Measurements from ENCODE around the gene CPED1.
"Not testable (repeated sequence)": the region's sequence is repeated elsewhere in the genome, so short reads cannot be mapped to it uniquely, and the experiment has no call there.

The CPED1 gene

DNA sequence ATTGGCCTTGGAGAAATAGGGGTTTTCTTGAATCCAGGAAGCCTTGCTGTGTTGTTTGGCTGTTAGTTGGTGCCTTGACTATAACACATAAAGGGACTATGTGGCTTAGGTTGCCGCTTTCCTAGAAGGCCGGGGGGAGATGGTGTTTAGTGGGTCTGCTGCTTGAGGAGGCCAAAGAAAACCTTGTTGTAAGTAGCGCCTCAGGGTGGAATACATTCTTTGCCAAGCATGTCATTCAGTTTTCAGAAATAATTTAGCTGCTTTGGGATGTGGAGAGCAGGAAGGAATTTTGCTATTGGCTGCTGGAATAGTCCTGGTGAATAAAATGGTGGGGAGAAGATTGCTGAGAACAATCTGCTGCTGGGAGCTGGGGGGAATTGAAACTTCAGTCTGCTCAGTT, 207.4 kb downstream of the CPED1 start:
- no peak for DNase-seq

DNA sequence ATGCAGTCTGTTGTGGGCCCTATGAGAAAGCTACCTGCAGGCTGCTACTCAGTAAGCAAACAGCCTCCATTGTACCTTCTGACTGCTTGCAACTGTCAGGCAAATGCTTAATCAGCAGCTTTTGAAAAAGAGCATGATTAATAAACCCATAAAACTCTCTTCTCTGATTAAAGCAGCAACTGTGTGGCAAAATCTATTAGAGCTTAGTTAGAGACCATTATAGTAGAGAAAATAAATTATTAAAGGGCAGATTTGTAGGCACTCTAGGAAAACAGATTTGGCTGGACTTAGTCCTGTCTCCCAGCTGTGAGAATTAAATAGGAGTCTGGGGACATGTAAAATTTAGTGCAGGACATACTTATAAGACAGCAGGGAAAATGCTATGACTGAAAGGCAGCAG, 207.8 kb downstream of the CPED1 start:
- DNase-seq: no peak

DNA sequence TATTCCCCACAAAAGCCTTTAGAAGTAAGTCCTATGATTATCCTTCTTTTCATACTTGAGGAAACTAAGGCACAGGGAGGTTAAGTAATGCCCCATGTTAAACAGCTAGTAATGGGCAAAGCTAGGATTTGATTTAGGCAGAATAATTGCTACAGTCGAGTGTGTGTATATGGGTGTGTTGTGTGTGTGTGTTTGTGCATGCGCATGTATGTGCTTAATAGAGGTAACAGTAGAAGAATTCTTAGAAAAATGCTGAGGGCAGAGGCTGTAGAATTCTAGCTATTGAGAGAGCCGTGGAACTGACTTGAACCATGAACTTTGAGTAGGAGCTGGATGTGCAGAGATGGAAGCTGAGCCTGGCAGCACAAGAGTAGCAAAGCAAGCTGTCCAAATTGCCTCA, 208.9 kb downstream of the CPED1 start:
- no peak for DNase-seq

DNA sequence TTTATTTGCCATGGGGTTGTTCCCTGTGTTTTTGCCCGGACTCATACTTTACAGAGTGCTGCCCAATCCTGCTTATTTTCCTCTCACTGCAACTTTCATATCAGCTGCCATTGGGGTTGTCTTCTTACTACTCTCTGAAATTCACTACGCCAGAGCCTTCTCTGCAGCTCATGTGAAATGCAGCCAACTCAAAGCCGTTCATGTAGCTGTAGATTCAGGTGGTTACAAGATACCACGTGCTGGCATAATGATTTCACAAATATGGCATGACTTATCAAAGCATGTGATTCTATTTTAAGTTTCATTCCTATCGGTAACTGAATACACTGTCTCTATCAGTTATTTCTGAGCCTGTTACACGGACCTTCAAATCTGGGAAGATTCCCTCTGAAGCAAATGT, 210.0 kb downstream of the CPED1 start:
- DNase-seq: no peak

DNA sequence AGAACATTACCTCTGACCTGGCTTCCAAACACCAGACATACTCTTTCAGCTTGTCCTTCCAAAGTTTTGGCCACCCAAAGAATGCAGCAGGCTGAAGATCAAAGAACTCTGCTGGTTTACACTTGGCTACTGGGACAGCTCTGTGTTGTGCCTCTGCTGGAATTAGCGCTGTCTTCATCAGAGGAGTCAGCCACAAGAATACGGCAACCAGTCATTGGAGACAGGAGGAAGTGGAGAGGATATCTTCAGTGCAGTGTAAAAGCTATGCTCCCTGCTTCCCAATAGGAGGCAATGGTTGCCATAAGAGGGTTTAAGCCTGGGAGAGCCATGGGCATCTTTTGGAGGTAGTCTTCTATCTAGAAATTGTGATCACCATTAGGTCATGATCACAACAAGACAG, 213.6 kb downstream of the CPED1 start:
- no peak for DNase-seq

DNA sequence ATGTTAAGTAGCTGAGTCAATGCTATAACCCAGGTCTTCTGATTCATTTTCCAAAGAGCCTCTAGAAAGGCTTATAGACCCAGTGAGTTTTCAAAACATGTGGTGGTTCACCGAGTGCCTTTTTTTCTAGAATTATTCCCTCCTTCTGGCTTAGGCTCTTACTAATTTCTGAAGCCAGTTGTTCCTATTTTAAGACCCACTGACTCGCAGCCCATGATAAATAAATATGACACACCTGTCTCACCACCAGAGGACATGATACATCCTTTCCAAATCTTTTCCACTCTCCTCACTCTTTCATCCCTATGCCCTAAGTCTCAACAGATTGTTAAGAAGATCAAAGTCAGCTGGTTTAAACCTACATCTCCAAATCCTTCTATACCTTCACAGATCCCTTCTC, 214.3 kb downstream of the CPED1 start:
- DNase-seq: no peak

DNA sequence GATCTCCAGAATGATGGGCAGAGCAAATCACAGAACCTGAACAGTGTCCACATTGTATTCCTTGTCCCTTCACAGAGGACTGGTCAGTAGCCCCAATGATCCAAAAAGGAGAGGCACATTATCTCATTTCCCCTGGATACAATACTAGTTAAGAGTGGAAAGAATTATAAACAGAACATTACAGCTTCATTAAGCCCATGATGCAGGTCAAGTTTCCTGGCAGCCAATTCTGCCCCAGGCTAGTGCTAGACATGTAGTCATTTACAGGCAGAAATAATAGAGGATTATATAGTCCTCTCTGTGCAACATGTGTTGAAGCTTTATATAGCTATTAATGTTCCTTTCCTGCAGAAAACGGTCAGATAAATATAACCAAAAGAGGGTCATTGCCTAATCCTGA, 216.0 kb downstream of the CPED1 start:
- DNase-seq: no peak

DNA sequence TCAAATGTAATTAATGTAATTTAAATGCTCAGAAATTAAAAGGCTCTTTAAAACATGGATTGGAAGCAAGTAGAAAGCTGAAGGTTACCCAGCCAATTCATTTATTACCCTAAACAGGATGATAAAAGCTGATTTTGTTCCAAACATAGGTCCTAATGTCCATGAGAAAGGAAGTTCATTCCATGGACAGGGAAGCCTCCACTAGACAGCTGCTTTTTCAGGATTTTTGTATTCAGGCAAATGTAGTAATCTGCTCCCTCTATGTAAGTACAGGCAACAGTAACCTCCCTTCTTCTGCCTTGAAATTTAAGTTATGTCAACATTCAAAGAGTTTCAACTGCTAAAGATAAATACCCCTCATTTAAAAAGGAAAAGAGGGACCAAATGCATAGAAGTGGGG, 217.3 kb downstream of the CPED1 start:
- no peak for DNase-seq

DNA sequence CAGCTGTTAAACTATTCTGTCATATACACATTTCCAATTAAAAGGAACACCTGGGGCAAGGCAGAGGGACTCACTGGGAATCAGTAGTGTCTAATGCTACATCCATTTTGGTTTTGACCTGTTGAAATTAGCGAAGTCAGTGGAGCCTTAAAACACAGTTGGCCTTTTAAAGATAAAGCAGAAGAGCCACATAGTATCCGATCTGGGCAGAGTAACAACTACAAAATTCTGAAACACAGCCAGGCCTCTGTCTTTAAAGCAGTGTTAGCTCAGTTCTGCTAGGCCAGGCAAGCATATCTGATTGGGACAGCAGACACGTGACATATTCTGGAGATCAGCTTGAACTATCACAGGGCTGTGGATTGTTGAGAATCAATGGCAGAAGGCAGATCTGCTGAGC, 222.7 kb downstream of the CPED1 start:
- no peak for DNase-seq

DNA sequence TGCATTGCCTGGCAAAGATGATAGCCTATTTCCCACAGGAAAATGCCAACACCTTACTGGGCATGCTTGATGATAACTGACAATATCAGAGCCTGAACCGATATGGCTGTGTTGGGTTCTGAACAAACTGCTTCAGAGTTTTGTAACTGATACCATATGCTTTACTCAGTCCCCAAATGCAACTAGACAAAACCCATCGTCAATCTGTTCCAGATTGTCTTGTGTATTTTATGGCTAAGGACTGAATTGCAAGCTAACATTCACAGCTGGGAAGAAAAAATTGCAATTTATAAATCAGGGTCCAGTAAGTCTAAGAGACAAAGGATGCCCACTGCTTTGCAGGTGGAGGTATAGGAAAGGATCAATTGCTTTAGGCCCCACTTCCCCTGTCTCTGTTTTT, 223.5 kb downstream of the CPED1 start:
- no peak for DNase-seq

DNA sequence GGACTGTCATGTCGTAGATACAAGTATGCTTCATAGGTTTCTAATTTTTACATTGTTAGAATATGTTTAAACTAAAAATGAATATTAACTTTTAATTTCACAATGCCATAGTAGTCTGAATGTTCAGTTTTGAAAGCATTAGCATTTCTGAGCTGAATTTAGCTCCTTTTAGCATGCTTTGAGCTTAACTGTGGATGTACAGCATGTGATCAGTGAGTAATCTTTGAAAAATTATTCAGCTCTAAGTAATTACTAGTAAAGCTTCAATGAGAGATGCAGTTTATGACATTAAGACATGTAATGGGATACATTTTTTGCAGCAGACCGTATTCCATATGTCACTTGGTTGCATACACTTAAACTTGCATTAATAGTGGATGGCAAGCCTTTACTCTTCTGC, 226.1 kb downstream of the CPED1 start:
- DNase-seq: no peak

DNA sequence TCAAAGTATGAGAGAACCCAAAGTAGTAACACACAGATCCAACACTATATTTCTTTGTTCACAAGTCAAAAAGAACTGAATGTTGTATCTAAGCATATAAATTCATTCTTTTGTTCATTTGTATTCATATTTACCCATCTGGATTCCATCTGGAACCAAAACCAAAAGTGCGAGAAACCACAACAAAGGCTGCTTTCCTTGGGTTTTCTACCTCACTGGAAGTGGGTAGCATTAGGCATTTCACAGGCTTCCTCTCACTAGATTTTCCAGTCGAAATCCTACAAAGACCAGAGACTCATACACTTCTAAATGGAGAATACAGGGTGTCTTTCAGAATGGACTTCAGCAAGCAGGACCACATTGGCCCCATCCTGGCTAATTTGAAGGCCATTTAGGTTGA, 230.5 kb downstream of the CPED1 start:
- DNase-seq: no peak

DNA sequence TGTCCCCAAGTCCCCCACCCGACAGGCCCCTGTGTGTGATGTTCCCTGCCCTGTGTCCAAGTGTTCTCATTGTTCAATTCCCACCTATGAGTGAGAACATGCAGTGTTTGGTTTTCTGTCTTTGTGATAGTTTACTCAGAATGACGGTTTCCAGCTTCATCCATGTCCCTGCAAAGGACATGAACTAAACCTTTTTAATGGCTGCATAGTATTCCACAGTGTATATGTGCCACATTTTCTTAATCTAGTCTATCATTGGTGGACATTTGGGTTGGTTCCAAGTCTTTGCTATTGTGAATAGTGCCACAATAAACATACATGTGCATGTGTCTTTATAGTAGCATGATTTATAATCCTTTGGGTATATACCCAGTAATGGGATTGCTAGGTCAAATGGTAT, 232.6 kb downstream of the CPED1 start:
- not testable (repeated sequence) for DNase-seq

DNA sequence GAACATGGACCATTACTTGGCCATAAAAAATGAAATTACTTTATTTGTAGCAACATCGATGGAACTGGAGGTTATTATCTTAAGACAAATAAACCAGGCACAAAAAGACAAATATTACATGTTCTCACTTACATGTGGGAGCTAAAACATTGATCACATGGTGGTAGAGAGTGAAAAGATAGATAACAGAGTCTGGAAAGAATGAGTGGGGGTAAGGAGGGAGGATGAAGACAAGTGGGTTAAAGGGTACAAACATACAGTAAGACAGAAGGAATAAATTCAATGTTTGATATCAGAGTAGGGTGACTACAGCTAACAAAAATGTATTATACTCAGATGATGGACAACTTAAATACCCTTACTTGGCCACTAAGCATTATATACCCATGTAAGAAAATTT, 240.3 kb downstream of the CPED1 start:
- no peak for DNase-seq

DNA sequence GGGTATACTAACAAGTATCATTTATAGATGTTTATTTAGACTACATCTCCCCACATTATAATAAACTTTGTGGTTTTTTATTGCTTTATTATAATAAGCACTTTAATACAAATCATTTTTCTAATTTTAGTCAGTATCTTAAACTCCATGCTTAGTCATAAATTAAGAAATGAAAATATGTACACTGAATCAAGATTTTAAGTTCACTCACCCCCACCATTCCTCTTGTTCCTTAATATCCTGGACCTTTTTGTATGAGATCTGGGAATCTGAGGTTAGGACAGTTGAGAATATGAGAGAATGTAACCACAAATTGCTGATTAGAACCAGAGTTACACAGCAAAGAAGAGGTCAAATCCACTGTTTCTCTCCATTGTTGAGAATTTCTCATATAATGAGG, 246.7 kb downstream of the CPED1 start:
- DNase-seq: no peak

DNA sequence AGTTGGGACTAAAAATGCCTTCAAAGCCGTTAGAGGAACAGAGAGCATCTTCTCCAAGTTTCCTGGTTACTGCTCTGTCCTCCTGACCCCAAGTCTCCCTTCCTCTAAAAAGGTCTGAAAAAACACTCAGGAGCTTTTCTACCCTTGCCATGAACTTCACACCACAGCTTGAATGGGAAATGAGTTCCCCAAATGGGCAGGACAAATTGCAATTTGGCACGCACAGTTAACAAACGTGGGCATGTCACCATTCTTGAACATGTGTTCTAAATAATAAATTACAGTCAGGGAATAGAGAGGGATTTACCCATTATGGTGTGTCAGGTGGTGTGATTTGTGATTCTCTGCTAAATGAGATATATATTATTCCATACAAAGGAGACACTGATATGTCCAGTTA, 249.1 kb downstream of the CPED1 start:
- no peak for DNase-seq

DNA sequence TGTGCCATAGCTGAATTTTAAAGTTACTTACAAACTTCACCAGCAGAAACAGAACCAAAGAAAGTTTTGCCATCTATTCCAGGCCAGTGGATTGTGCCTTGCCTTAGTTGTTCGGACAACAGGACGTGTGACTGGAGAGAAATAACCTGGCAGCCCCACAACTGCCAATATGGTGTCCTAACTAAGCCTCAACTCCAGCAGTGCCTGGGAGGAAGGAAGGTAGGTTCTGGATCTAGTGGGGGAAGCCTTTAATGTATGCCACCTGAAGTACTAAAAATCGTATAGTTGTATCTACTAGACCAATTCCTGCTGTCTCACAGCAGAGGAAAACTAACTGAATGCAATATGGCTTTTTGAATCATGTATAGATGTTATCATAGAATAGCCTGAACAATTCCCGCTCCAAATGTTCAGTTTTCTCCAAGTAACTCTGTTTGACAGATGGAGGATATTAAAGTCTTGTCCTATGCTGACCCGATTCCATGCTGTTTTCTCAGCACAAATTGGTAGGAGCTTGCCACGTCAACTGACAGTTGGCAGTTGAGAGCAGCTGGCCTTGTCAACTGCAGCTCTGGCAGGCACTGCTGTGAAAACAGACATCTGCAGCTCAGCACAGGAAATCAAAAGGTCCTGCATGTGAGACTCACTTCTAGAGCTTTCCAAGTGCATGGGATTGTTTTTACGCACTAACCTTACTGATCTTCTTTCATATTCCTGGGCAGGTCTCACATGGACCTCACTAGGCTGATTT, 255.8 kb downstream of the CPED1 start:
- DNase-seq: no peak

DNA sequence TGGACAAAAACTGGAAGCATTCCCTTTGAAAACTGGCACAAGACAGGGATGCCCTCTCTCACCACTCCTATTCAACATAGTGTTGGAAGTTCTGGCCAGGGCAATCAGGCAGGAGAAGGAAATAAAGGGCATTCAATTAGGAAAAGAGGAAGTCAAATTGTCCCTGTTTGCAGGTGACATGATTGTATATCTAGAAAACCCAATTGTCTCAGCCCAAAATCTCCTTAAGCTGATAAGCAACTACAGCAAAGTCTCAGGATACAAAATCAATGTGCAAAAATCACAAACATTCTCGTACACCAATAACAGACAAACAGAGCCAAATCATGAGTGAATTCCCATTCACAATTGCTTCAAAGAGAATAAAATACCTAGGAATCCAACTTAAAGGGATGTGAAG, 262.9 kb downstream of the CPED1 start:
- not testable (repeated sequence) for DNase-seq

DNA sequence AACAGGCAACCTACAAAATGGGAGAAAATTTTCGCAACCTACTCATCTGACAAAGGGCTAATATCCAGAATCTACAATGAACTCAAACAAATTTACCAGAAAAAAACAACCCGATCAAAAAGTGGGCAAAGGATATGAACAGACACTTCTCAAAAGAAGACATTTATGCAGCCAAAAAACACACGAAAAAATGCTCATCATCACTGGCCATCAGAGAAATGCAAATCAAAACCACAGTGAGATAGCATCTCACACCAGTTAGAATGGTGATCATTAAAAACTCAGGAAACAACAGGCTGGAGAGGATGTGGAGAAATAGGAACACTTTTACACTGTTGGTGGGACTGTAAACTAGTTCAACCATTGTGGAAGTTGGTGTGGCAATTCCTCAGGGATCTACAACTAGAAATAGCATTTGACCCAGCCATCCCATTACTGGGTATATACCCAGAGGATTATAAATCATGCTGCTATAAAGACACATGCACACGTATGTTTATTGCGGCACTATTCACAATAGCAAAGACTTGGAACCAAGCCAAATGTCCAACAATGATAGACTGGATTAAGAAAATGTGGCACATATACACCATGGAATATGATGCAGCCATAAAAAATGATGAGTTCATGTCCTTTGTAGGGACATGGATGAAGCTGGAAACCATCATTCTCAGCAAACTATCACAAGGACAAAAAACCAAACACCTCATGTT, 264.2 kb downstream of the CPED1 start:
- DNase-seq: not testable (repeated sequence)

DNA sequence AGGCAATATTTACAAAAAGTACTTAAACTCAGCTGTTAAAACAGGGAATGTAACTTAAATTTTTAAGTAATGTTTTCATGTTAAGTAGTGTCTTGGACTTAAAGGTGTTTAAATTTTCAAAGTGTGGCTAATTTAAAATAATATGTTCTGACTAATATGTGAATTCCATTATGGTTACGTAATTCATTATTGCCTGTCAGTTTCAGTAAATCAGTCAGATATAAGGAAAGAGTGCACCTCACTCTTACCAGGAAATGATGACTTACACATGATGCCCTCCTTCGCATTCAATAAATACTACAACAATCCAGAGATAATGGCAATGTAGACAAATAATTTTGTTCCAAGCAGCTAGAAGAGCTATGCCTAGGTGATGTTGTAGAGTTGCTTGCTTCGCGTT, 271.3 kb downstream of the CPED1 start:
- DNase-seq: no peak

DNA sequence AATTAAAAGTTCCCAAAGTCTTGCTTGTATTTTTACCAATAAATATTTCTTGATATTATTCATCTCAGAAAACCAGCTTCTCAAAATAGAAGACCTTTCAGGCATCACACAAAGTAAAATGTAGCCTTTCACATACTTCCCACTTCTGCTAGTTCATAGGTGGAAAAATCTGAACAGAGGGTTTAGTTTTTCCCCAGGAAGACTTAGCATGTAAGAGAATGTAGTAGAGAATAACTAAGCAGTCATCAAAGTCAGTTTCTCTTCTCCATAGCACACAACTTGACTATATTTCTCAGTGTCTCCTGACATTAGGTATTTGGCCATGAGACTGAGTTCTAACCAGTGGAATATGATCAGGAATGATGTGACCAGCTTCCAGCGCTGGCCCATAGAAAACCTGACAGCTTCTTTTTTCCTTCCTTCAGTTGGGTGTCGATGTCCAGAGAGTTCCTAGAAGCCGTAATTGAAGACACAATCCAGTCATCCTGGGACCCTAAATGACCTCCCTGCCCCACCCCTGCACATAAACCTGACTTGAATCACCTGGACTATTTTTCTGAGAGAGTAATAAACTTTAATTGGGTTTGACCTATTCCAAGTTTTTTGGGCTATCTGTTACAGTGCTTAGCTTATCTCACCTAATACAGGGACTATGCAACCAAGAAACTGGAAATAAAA, 272.8 kb downstream of the CPED1 start:
- DNase-seq: no peak

DNA sequence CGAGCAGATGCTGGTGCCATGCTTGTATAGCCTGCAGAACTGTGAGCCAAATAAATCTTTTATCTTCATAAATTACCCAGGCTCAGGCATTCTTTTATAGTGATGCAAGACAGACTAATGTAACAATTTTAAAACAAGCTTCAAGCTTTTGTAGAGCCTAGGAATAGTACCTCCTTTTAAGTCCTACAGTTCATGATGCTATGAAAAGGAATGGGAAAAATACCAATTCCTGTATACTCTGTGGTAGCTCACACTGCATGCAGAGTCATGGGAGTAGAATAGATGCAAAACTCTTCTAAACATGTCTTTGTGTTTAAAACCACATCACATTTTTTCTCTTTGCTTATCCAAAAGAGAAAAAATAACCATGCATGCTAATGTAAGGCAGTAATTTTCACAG, 273.7 kb downstream of the CPED1 start:
- no peak for DNase-seq

DNA sequence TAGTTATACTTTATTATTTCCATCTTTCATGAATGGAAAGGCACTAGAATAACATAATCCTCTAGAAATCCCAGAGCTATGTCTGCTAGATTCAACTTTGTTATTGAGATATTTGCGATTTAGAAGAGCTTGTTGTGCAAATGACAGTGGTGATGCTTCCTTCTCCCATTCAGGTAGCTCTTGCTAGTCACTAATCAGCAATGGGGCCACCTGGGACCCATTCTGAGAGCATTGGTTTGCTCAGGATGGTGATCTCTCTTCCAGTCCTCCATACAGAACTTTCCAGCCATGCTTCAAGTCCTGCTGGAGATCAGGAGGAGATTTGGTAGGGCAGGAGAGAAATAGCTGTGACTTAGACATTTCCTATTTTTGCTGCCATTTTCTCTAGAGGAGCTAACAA, 274.5 kb downstream of the CPED1 start:
- DNase-seq: no peak

DNA sequence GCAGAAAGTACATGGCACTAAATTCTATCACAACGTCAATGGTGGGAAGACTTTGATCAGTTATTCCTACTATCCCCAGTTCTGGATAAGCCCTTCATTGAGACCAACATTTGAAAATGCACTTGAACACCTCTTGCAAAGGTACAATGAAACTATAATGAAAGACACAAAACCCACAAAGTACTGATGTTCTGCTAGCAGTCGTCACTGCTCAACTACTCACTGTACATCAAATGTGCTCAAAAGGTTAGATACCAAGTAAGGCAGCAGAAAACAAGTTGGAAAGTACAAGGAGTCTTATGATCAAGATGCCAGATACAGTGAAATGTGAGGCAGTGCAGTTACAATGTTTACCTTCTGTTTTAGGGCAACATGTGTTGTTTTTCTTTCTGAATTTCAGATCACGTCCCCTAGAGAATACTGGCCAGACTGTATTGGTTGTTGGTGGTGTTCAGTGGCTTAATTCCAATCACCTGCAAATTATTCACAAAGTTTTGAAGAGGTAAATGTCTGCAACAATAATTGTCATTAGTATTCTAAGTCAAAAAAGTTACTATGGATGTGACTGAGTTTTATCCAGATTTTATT, 277.9 kb downstream of the CPED1 start:
- no peak for DNase-seq

All from activated naive CD4-positive, alpha-beta T cell treated with anti-CD3 and anti-CD28 coated beads, Interleukin-2, amount 50 U/mL, for 16 hours (primary cell).